GM12875 (cell line): ENCODE data around the gene SOX4.

Source experiments
- H3K4me3 ChIP-seq: one replicate; pipeline ENCODE4 v1.5.1; 2011; ENCODE audit warnings: low read depth, low read length, control low read depth
- CTCF ChIP-seq: IDR thresholded peaks from 2 replicates; pipeline ENCODE4 v1.5.1; 2011; ENCODE audit warnings: low read depth, mild to moderate bottlenecking, control low read depth, inconsistent platforms, low read length, moderate library complexity, borderline replicate concordance; ENCODE audit not compliant: insufficient read depth

Gene SOX4

GRCh38 chr6:21613809-21614208, 20.3 kb downstream of the SOX4 start:
- TF ChIP-seq CTCF = no peak

DNA sequence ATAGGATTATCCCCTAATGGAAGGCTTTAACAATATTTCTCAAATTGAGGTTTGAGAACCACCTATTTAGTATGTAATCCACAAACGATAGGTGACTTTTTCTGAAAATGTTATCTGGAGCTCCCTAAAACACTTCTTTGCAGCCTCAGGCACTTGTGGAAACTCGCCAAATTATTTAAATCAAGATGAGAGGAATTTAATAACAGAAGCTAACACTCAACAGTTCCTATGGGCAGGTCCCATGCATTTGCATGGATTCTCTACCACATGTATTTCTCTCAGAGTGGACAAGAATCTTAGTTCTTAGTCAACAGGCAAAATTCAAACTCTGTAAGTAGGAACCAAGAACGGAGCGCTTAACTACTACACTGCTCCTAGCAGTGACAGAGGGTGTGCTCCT, 20.7 kb downstream of the SOX4 start:
- TF ChIP-seq CTCF = no peak
- H3K4me3 ChIP-seq = no peak overlapping the region

More at GRCh38 chr6:21613809-21614208, 20.3 kb downstream of the SOX4 start:
- H3K4me3 ChIP-seq = no peak overlapping the region

GRCh38 chr6:21615504-21615903, 22.0 kb downstream of the SOX4 start:
- H3K4me3 ChIP-seq = no peak overlapping the region
- TF ChIP-seq CTCF = no peak

GRCh38 chr6:21616005-21616404, 22.5 kb downstream of the SOX4 start:
- no peak for TF ChIP-seq CTCF
- H3K4me3 ChIP-seq = no peak overlapping the region

- no peak for TF ChIP-seq CTCF
- H3K4me3 ChIP-seq = no peak overlapping the region
These were observed 32.1 kb downstream of the SOX4 start for GRCh38 chr6:21625642-21626041.

DNA sequence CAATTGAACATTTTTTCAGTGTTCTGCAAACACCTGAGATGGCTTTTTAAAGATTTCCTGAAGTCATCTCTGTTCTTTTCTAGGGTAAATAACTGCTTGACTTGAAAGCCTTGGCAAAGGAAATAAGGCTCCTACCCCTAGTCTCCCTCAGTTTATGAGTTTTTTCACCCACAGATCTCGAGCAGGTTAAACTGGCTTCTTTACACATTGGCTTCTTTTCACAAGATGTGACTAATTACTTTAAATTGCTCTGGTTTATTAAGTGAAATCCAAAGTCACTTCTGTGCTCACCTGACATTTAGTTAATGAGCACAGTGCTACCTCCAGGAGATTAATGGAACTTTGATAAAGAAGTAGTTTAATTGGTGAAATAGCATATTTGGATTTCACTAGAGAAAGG, 33.2 kb downstream of the SOX4 start:
- H3K4me3 ChIP-seq = no peak overlapping the region
- TF ChIP-seq CTCF = no peak

GRCh38 chr6:21628160-21628559, 34.6 kb downstream of the SOX4 start:
- TF ChIP-seq CTCF = no peak
- H3K4me3 ChIP-seq = no peak overlapping the region
